Pancreas (tissue), 10 donors: ENCODE measurements around the gene ZBTB44. TPM values are rescaled to one million over a fixed set of nuclear protein-coding genes. Genes with fewer than 3 reads are reported as not detected.

Experiments
- ATAC-seq, 4 donors: fragments of 200-7000 bp; cut with Tn5 transposase; one replicate each; pipeline versions ENCODE4 v1.8.0 to v1.9.1; 2020; ENCODE audit warnings: mild to moderate bottlenecking in 4 of 4, moderate library complexity in 4 of 4
- DNase-seq, 6 donors: peaks; one replicate each; pipeline ENCODE4 v3.0.0-alpha.2; 2020
- FAIRE-seq: peaks from 2 replicates; lab custom pipeline; 2012; peaks lifted over from hg19 to GRCh38; lab: Jason Lieb, UNC
- H3K27ac ChIP-seq, 4 donors: fragments of 200-600 bp; sonication (generic); 1 replicate in 3 of 4; 2 replicates in 1 of 4; pipeline versions ENCODE4 v1.5.0 to v1.8.0; 2020
- H3K27me3 ChIP-seq, 4 donors: fragments of 200-600 bp; one replicate each; pipeline ENCODE4 v1.8.0; 2021
- H3K36me3 ChIP-seq, 3 donors: fragments of 200-600 bp; sonication (generic) in 1 of 3; one replicate each; pipeline versions ENCODE4 v1.5.0 to v1.8.0; 2020 to 2021
- H3K4me1 ChIP-seq, 3 donors: fragments of 200-600 bp; one replicate each; pipeline ENCODE4 v1.8.0; 2021
- H3K4me3 ChIP-seq, 4 donors: fragments of 200-600 bp; sonication (generic) in 2 of 4; one replicate each; pipeline versions ENCODE4 v1.5.0 to v1.8.0; 2020 to 2021
- H3K9me3 ChIP-seq, 4 donors: fragments of 200-600 bp; one replicate each; pipeline ENCODE4 v1.8.0; 2021
- CTCF ChIP-seq, 4 donors: fragments of 200-600 bp; sonication (generic) in 3 of 4; IDR thresholded peaks; one replicate each; pipeline versions ENCODE4 v1.5.0 to v1.8.0; 2021; ENCODE audit warnings: antibody characterized with exemption in 4 of 4
- WGBS, 2 donors: extraction: QIAGEN DNeasy Blood & Tissue Kit; methylation state at CpG; one replicate each; pipeline ENCODE4 v1.1.7; 2013; 5-methylcytosine and 5-hydroxymethylcytosine counted together
- intact Hi-C, 3 donors: fragments of 100-400 bp; cut with DNase I; formaldehyde crosslinking; loops; one replicate each; pipeline versions ENCODE4 v1.11.1 to v1.14.2; 2022
- polyA plus RNA-seq, 2 donors: library from polyadenylated mRNA; stranded (reverse); fragments of 200-250 nt; gene quantifications; one replicate each; pipeline ENCODE4 v1.2.3, GENCODE V29; 2013
- total RNA-seq, 6 donors: library from RNA; stranded (reverse); fragmentation: NEBNext Ultra II Directional in 4 of 6; extraction: Animal tissue kit (Norgen Biotek cat#: 25700) in 4 of 6; gene quantifications; one replicate each; pipeline versions ENCODE4 v1.2.1 to v1.2.4, GENCODE V29; 2021 to 2023
- donor health status: healthy with polysubstance abuse.
- donor health status: DM: no; HTN: no; CAD: no; lungs with moderate emphysema.
- donor health status: DM: no; HTN: no; CAD: no.
- donor health status: control.
- donor health status: control.
- donor health status: Bipolar disorder and iron deficiency.
- donor health status: DM: yes; HTN: yes; CAD: no.
- donor health status: DM: no; HTN: no; CAD: no.
- donor health status: DM: no; HTN: no; CAD: no.
- donor health status: DM: yes; HTN: yes; CAD: no.

The ZBTB44 gene, protein sequence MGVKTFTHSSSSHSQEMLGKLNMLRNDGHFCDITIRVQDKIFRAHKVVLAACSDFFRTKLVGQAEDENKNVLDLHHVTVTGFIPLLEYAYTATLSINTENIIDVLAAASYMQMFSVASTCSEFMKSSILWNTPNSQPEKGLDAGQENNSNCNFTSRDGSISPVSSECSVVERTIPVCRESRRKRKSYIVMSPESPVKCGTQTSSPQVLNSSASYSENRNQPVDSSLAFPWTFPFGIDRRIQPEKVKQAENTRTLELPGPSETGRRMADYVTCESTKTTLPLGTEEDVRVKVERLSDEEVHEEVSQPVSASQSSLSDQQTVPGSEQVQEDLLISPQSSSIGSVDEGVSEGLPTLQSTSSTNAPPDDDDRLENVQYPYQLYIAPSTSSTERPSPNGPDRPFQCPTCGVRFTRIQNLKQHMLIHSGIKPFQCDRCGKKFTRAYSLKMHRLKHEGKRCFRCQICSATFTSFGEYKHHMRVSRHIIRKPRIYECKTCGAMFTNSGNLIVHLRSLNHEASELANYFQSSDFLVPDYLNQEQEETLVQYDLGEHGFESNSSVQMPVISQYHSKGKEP
- total RNA-seq, result 10 to 100 TPM; 13.3 to 31.1 (median 19.1) TPM
- polyA plus RNA-seq, result 10 to 100 TPM in 1 of 2 donors, 1 to 10 TPM in 1; 6.4 to 10.3 TPM

DNA sequence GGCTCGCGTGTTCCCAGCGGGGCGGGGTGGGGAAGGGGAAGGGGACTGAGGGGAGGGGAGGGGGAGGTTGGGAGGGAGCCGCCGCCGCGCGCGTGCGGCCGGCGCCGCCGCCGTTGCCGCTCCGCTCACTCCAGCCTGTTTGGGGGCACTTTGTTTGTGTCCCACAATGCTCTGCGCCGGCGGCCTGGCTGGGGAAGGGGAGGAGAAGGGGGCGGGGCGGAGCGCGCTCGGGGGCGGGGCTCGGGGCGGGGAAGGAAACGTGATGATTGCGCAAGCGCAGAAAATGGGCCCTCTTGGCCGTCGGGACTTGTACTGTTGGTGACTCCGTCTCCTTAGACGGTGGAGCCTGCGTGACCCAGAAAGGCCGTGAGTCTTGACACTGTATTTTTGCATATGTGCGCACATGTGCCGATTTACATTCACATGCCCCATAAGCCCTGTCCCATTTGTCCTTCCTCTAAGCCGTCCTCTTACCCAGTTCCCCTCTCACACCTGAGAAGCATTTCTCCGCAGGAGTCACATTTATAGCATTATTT lies at the start of gene ZBTB44:
ZBTB44 (minus strand) TSS at position 168 of the 536 bp plus-strand sequence. CDS start 53,044 bp downstream, outside the sequence.
- H3K9me3 ChIP-seq, result no peaks in the 10 kb centered on the region
- peak within 1 kb of the TSS; percentile 74 to 84 (median 82) for H3K4me3 ChIP-seq
- peak within 1 kb of the TSS; percentile 82 to 94 (median 92) for H3K27ac ChIP-seq
- FAIRE-seq (no peak), ATAC-seq (peak; percentile 89 to 96 (median 90)), DNase-seq (peak; percentile 89 to 97 (median 94))
- WGBS, 2 donors, result 2 to 3% methylated on average over 28 to 42 of the region's 42 CpGs
- intact Hi-C loops, result no loop called here
- TF ChIP-seq CTCF (IDR thresholded peaks at IDR 0.05), result no peak
- peaks cover 16 to 24% (median 20%) of the 10 kb centered on the region in 3 donors for H3K4me1 ChIP-seq
- H3K36me3 ChIP-seq, result no peaks in the 10 kb centered on the region
- no peaks in the 10 kb centered on the region for H3K27me3 ChIP-seq

GRCh38 chr11:130359419-130359818 lies 44.7 kb upstream of the ZBTB44 start:
- no peak for ATAC-seq
- Histone ChIP-seq H3K27ac (no peak overlapping the region), H3K4me1 (no peaks in the 10 kb centered on the region), H3K36me3 (no peaks in the 10 kb centered on the region), H3K4me3 (no peak overlapping the region), H3K9me3 (no peaks in the 10 kb centered on the region), H3K27me3 (no peaks in the 10 kb centered on the region)
- FAIRE-seq, result no peak
- DNase-seq, result no peak
- TF ChIP-seq CTCF (IDR thresholded peaks at IDR 0.05), result no peak
- intact Hi-C loops, result no loop called here

GRCh38 chr11:130358398-130358797 lies 43.7 kb upstream of the ZBTB44 start:
- intact Hi-C loops, result no loop called here
- FAIRE-seq, result no peak
- no peak overlapping the region for H3K27ac ChIP-seq

GRCh38 chr11:130347261-130347660 lies 32.5 kb upstream of the ZBTB44 start:
- WGBS, 2 donors, result 79 to 83% methylated on average over 1 of the region's 1 CpG
- Histone ChIP-seq H3K9me3 (no peaks in the 10 kb centered on the region), H3K27me3 (no peaks in the 10 kb centered on the region), H3K27ac (no peak overlapping the region), H3K36me3 (no peaks in the 10 kb centered on the region), H3K4me1 (no peaks in the 10 kb centered on the region), H3K4me3 (no peak overlapping the region)
- intact Hi-C loops, result no loop called here
- DNase-seq (no peak), FAIRE-seq (no peak), ATAC-seq (no peak)
- TF ChIP-seq CTCF (IDR thresholded peaks at IDR 0.05), result no peak

More at GRCh38 chr11:130358398-130358797, 43.7 kb upstream of the ZBTB44 start:
- ATAC-seq, result no peak
- DNase-seq, result no peak
- Histone ChIP-seq H3K27me3 (no peaks in the 10 kb centered on the region), H3K4me1 (no peaks in the 10 kb centered on the region), H3K4me3 (no peak overlapping the region), H3K36me3 (no peaks in the 10 kb centered on the region), H3K9me3 (no peaks in the 10 kb centered on the region)
- no peak for TF ChIP-seq CTCF (IDR thresholded peaks at IDR 0.05)
